ENCODE data around the gene LAMB1. TPM values are rescaled to one million over a fixed set of nuclear protein-coding genes. Genes with fewer than 3 reads are reported as not detected.

LAMB1 gene
- total RNA-seq, 1 donor from 2014 or later, result not detected

DNA sequence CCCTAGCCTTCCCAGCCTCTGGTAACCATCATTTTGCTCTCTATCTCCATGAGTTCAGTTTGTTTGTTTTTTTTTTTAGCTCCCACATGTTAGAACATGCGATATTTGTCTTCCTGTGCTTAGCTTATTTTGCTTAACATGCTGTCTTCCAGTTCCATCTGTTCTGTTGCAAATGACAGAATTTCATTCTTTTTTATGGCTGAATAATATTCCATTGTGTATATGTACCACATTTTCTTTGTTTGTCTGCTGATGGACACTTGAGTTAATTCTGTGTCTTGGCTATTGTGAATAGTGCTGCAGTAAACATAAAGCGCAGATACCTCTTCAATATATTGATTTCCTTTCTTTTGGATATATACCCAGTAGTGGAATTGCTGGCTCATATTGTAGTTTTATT is 91.0 kb downstream of the LAMB1 start:
- Mint-ChIP-seq H3K36me3 (ENCODE audit: low read depth) (peaks cover 85% of the 10 kb centered on the region), H3K27ac (no peak overlapping the region)

DNA sequence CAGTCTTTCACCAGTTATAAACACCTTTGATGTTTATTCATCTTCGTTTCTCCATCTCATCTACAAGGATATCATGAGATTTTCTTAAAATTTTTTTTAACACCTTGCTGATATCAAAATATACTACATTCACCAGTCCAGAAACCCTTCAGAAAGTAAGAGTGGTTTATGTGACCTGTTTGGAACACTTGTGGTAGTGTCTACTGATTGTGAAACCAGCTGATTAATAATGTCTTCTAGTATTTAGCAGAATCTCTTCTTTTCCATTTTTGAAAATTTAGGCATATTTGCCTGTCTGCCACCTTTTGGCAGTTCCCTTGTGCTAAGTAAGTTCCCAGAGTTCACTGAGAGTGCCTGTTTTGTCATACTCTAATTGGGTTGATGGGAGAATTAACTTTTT is 93.5 kb downstream of the LAMB1 start:
- CTCF ChIA-PET, result no interaction called here
- Mint-ChIP-seq H3K36me3 (ENCODE audit: low read depth) (peaks cover 91% of the 10 kb centered on the region), H3K27ac (no peak overlapping the region), H3K27me3 (no peaks in the 10 kb centered on the region), H3K4me3 (no peak overlapping the region), H3K4me1 (peaks cover 6% of the 10 kb centered on the region), H3K9me3 (peaks cover 4% of the 10 kb centered on the region)
- DNase-seq (no peak), ATAC-seq (ENCODE audit: low read depth) (no peak)
- POLR2A ChIA-PET, result interaction anchor here (0.7 kb wide), 1 partner anchor 166 kb away, joined by 5 read pairs; the partner anchor contains the start of gene CBLL1
- intact Hi-C loops (cut with micrococcal nuclease), result loop anchor here (1.0 kb wide), 1 partner anchor 15 kb away; no protein-coding TSS in a partner anchor
- TF ChIP-seq, protein P1, sequence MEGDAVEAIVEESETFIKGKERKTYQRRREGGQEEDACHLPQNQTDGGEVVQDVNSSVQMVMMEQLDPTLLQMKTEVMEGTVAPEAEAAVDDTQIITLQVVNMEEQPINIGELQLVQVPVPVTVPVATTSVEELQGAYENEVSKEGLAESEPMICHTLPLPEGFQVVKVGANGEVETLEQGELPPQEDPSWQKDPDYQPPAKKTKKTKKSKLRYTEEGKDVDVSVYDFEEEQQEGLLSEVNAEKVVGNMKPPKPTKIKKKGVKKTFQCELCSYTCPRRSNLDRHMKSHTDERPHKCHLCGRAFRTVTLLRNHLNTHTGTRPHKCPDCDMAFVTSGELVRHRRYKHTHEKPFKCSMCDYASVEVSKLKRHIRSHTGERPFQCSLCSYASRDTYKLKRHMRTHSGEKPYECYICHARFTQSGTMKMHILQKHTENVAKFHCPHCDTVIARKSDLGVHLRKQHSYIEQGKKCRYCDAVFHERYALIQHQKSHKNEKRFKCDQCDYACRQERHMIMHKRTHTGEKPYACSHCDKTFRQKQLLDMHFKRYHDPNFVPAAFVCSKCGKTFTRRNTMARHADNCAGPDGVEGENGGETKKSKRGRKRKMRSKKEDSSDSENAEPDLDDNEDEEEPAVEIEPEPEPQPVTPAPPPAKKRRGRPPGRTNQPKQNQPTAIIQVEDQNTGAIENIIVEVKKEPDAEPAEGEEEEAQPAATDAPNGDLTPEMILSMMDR (IDR thresholded peaks at IDR 0.05), result no peak

More for the DNA sequence above, 91.0 kb downstream of the LAMB1 start:
- ChIA-PET POLR2A (no interaction called here), CTCF (no interaction called here)
- DNase-seq (no peak), ATAC-seq (ENCODE audit: low read depth) (no peak)
- peaks cover 4% of the 10 kb centered on the region for H3K9me3 Mint-ChIP-seq
- intact Hi-C loops (cut with micrococcal nuclease), result no loop called here
- H3K4me1 Mint-ChIP-seq, result peaks cover 6% of the 10 kb centered on the region
- no peaks in the 10 kb centered on the region for H3K27me3 Mint-ChIP-seq
- no peak overlapping the region for H3K4me3 Mint-ChIP-seq
- TF ChIP-seq, protein P1 (IDR thresholded peaks at IDR 0.05), result no peak

DNA sequence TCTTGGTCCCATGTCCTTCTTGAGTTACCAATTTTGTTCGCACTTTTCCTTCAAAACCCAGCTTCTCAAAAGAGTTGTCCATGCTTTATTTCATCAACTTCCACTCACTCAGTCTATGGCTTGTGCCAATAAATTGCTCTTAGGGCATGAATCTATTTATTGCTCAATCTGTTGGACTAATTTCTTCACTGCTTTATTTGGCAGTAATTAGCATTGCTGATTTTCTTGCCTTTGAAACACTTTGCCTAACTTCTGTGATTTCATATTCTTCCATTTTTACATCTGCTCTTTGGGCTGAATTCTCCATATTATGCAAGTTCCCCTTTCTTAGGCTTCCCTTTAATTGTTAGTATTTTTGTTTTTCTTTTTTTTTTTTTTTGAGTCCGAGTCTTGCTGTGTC is 95.2 kb downstream of the LAMB1 start:
- intact Hi-C loops (cut with micrococcal nuclease), result no loop called here
- Mint-ChIP-seq H3K27ac (no peak overlapping the region), H3K9me3 (peaks cover 4% of the 10 kb centered on the region), H3K4me1 (no peaks in the 10 kb centered on the region), H3K4me3 (no peak overlapping the region), H3K27me3 (no peaks in the 10 kb centered on the region), H3K36me3 (ENCODE audit: low read depth) (peaks cover 89% of the 10 kb centered on the region)
- TF ChIP-seq, protein P1 (IDR thresholded peaks at IDR 0.05), result no peak
- CTCF ChIA-PET, result no interaction called here
- no peak for DNase-seq
- ATAC-seq (ENCODE audit: low read depth), result no peak
- POLR2A ChIA-PET, result interaction anchor here (0.6 kb wide), 1 partner anchor 11 kb away, joined by 3 read pairs; no protein-coding TSS in a partner anchor

DNA sequence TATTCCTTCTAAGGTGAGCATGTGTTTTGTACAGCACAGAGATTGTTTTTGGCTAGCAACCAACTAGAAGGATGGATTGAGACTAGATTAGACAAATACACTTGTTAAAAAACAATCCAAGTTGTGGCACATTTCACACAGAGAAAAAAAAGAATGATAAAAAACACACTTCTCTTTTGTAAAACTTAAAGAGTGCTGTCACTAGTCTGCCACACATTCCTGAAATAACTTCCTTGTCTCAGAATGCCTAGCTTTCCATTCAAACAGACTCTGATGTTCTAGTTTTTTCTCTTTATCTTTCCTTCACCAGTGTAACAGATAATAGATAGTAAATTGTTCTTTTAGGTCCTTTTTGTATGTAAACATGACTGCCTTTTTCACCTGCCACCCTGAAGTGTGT is 100.6 kb downstream of the LAMB1 start:
- Mint-ChIP-seq H3K36me3 (ENCODE audit: low read depth) (peaks cover 61% of the 10 kb centered on the region), H3K4me1 (peaks cover 17% of the 10 kb centered on the region), H3K9me3 (no peaks in the 10 kb centered on the region), H3K4me3 (no peak overlapping the region), H3K27ac (no peak overlapping the region), H3K27me3 (no peaks in the 10 kb centered on the region)
- intact Hi-C loops (cut with micrococcal nuclease), result no loop called here
- DNase-seq (no peak), ATAC-seq (ENCODE audit: low read depth) (no peak)
- TF ChIP-seq, protein P1 (IDR thresholded peaks at IDR 0.05), result no peak
- ChIA-PET CTCF (no interaction called here), POLR2A (no interaction called here)

DNA sequence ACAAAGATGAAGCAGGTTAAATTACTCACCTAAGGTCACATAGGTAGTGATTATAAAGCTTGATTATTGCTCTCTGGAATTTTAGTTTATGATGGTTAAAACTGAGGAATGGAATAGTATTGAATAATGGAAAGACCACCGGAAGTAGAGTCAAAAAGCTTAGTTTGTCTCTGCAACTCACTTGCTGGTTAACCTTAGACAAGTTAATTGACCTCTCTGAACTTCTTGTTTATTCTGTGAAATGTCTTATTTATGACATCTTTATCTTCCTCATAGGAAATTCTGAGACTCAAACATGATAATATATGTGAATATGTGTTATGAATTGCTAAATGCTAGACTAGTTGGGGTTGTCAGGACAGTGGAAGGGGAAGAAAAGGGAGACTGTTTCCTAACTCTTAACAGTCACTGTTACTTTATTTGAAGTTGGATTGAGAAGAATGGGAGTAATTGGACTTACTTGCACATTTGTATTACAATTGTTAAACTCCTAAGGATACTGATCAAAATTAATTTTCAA is 102.4 kb downstream of the LAMB1 start:
- ATAC-seq (ENCODE audit: low read depth), result no peak
- POLR2A ChIA-PET, result no interaction called here
- TF ChIP-seq, protein P1 (IDR thresholded peaks at IDR 0.05), result no peak
- intact Hi-C loops (cut with micrococcal nuclease), result no loop called here
- Mint-ChIP-seq H3K27me3 (no peaks in the 10 kb centered on the region), H3K27ac (no peak overlapping the region), H3K9me3 (no peaks in the 10 kb centered on the region), H3K36me3 (ENCODE audit: low read depth) (peaks cover 60% of the 10 kb centered on the region), H3K4me1 (peaks cover 31% of the 10 kb centered on the region), H3K4me3 (no peak overlapping the region)
- DNase-seq, result no peak
- CTCF ChIA-PET, result interaction anchor here (1.1 kb wide), 1 partner anchor 26 kb away, joined by 3 read pairs; no protein-coding TSS in a partner anchor
